ENCODE data around the gene GABRB1. TPM values are rescaled to one million over a fixed set of nuclear protein-coding genes. Genes with fewer than 3 reads are reported as not detected.

GABRB1 gene
- total RNA-seq, 1 donor from 2014 or later = 0.69 TPM

DNA sequence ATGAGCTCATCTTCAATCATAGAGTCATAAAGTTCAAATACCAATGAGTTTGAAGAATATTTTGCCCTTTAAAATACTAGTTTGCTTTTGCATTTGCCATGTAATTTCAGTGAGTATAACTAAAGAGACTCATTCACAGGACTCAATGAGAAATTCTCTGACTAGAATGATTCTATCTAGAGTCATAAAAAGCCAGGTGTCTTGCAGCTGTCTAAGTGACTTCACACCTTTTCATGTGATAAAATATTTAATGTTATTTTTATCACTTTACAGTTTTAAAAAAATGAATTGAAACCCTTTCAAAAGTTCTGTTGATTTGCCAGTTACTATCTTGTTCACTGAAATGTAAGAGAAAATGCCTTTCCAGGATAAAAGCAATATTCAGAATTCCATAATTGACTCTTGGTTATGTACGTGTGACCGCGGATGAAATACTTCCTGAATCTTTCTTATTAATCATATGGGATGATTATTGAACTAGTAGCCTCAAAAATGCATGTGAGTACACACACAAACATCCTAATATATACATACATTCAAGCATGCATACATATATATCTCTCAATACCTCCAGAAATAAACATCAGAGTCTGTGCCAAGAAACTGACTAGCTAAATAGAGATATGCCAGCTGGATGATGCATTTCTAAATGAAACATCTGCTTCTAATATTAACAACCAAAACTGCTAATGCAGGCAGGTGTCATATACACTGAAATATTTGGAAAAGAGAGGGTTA is 87.0 kb downstream of the GABRB1 start:
- no peak for DNase-seq

DNA sequence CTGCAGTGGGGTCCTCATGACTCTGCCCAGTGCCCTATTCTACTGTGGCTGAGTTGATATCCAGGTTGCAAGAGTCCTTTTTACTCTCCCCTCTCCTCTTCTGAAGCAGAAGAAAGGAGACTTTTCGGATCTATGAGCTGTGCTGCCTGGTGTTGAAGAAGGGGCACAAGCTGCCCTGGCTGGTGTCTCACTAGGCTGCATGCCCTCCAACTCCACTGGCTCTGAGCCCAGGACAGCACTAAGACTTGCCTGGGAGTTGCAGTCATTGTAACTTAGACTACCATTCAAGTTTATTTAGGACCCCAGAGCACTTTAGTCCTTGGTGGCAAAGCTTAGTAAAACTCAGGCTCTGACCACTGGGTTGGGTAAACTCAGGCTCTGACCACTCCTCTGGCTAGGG is 89.4 kb downstream of the GABRB1 start:
- no peak for DNase-seq

DNA sequence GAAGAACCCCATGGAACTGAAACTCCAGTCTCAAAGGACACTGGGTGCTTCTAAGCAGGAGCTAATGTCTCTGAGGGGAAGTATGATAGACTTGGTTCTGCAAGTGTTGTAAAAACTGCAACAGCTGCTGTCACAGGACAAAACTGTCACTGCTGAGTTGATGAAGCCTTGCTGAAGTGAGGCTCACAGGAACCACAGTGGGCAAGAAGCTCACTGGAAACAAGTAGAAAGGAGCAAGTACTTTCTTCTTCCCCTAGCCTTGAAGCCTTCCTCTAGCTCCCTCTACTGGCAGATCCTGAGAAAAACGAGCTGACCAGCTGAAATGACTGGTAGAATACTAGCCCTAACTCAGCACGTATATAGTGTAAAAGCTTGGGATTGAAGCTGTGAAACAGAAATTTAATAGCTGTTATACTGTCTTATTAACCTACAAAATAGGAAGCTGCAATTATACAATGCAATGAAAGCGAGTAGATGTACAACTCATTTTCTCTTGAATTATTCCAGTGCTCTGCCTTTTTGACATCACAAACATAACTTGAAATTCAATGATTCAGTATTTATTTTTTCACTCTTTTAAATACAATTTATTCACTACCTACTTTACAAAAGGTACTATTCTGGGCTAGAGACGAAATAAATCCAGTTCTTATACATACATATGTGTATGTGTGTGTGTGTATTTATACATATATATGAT is 91.4 kb downstream of the GABRB1 start:
- DNase-seq = peak; percentile 6

DNA sequence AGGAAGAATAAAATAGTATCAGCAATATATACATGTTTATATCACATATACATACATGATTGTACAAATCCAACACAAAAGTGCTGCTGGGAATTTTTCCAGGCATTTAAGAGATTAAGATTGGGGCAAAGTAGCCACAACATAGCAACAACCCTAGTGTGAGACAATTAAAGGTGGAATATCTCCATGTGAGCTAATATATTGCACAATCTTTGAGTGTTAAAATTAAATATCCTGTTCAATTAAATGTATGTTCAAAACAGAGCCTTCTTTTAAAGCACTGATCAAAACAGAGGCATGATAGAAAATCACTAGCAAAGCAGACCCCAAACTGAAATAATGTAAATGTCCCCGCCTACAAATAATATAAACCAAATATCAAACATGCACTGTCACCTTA is 97.6 kb downstream of the GABRB1 start:
- no peak for DNase-seq

DNA sequence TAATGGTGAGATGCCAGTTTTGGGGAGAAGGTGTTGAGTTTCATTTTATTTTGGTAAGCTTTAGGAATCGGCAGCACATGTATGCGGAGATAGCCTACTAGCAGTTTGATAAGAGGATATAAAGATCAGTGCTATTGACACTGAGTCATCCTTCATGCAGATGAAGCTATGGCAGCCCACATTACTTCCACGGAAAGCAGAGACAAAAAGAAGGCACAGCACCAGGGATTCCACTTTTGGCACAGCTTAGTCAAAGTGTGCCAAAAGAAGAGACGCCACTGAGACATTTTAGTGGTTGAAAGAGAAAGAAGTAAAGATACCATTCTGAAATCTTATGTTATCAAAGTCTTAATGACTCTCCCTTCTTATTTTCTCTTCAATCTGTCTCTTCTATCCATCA is 103.8 kb downstream of the GABRB1 start:
- DNase-seq = no peak

DNA sequence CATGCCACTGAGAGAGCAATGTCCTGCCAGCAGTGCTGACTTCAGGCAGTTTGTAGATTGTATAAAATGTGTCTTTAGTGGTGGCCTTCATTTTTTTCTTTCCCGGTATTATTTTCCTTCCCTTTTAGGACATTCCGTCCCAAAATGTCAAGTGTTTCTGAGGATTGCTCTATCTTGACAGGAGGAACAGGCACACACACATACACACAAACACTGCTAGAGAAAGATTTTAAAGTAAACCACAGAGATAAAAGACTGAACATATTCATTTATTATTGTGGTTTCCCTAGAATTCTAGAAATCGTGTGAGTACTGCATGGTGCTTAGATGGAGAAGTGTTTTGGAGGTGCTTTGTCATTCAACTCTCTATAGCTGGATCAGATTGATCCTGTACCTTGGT is 111.9 kb downstream of the GABRB1 start:
- no peak for DNase-seq

DNA sequence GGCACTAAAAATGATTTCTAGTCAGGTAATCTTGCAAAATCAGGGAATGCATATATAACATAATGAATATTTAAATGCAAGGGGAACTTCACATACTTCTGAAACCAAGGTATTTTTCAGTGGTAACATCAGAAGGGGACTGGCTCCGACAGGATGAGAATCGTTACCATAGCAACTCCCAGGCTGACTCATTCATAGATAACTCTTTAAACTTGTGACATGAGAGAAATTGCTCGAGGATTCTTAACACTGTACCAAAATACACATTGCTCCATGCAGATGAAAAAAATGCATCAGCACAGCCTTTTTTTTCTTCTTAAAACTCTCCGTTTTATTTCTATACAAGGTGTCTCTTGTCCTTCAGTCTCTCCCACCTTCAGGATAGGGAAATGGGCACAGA is 114.3 kb downstream of the GABRB1 start:
- no peak for DNase-seq

DNA sequence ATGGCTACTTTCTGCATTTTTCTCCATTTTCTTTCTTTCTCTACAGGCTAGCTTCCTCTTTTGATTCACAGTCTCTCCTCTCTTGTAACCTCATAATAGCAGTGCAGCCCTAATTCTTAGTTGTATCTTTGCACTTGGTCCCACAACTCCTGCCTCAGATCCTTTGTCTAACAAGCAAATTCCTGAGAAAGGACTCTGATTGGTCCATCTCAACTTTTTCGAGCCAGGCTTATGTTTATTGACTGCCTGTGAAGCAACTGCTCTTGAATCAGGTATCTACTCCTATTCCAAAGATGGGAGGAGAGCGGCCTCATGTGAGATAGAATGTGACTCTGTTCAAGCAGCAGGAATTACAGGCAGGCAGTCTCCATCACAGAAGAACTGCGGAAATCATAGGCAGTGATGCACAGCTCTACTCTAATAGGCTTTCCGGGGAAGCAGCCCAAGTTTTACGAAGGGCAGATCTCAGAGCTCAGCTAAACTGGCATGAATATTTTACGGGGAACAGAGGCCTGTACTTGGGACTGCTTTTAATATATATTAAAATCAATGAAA is 123.5 kb downstream of the GABRB1 start:
- no peak for DNase-seq

DNA sequence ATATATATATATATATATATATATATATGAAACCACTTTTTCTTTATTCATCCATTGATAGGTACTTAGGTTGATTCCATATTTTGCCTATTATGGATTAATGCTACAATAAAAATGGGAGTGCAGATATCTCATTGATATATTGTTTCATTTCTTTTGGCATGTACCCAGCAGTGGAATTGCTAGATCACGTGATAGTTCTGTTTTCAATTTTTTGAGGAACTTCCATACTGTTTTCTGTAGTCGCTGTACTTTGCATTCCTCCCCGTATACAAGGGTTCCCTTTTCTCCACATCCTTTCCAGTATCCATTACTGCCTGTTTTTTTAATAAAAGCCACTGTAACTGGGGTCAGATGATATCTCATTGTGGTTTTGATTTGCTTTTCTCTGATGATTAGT is 124.6 kb downstream of the GABRB1 start:
- DNase-seq = no peak

DNA sequence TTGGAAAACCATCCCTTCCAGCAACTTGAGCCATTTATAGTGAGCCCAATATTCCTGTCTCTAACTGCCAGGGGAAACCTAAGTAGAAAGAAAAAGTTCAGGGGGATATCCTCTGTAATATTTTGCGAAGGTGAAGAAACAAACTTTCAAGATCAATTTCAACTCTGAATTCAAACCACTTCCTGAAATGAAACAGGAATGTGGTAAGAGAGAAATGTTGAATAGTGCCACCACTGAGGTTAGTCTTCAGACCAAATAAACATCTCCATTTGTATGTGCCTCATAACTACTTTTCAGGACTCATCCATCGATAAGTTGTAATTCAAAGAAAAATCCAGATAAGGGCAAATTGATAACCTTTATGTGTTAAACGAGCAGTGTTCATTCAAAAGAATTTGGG is 128.7 kb downstream of the GABRB1 start:
- DNase-seq = no peak

DNA sequence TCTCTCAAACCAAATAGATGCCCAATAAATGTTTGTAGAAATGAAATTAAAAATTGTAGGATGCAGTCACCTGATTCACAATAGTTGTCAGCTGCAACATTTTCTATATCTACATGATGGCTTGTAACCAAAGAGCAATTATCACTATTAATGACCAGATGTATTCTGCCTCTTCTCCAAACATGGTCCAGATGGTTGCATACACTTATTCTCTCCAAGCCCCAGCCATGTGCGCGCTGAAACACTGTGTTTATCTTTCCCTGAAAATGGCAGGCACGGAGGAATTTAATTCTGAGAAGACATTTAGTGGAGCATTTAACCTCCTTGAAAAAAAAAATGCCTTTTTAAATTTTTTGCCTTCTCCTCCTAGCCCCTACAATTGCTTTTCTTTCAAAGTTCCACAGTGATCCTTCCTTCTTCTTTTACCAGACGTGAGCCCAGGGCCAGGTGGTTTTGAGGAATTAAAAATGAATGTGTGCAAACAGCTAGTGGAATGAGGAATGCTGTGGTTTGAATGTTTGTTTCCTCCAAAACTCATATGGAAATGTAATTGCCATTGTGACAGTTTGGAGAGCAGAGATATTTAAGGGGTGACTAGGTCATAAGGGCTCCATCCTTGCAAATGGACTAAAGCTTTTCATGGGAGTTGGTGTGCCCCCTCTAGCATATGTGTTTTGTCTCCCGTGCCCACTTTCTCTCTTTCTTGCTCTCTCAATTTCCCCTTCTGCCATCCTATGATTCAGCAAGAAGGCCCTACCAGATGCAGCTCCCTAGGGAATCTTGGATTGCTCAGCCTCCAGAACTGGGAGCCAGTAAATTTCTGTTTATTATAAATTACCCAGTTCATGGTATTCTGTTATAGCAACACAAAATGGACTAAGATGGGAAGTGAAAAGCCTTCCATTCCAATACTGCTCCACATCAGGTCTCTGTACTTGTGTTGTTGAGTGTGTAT is 136.0 kb downstream of the GABRB1 start:
- DNase-seq = no peak

DNA sequence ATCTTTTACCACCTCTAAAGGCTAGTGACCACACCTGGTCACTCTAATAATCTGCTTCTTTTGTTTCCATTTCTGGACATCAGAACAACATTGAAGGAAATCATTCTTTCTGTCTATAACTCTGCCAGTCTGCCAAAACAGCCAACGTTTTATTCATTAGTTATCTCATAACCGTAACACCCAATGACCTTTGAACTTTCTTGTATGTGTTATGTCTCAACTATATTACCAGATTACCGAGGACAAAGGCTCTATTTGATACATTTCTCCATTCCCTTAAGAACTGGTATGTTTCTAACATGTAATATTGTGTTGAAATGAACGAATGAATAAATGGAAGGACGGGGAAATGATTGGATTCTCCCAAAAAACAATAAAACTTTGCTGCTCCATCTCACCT is 152.7 kb downstream of the GABRB1 start:
- no peak for DNase-seq

DNA sequence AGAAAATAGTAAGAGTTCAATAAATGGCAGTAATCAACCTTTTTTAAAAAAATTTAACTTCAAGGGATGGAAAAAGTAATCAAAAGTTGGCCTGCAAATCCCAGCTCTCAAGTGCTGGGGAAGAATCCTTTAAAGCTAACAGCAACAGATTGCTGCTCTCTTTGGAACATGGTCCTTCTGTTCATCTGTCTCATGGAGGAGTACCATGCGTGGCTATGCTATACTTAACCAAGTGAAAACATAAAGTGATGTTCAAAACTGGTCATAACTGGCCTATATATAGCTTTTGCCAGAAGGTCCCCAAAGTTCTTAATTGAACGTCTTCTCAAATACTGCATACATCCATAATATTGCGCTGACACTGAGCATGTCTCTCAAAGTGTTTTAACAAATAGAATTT is 154.4 kb downstream of the GABRB1 start:
- no peak for DNase-seq

DNA sequence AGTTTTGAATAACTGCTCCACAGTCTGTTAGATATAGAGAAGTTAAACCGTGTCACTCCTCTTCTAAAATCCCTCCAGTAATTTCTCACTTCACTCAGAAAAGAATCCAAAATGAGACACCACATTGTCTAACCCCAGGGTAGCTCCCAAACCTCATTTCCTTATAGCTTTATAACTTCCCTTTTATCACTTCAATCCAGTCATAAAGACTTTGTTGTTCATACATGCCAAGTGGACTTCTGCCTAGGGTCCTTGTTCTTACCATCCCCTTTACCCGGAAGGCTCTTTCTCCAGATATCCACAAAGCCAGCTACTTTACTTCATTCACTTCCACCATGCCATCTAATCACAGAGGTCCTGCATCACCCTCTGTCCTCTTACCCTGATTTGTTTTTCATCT is 156.2 kb downstream of the GABRB1 start:
- DNase-seq = no peak

DNA sequence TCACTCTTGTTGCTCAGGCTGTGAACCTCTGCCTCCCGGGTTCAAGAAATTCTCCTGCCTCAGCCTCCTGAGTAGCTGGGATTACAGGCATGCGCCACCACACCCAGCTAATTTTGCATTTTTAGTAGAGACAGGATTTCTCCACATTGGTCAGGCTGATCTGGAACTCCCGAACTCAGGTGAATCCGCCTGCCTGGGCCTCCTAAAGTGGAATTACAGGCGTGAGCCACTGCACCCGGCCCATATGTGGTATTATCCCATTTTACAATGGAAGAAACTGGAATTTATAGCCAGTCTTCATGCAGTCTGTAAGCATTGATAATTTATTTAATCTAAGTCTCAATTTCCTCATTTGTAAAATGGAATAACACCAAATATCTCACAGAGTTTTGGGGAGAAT is 161.8 kb downstream of the GABRB1 start:
- no peak for DNase-seq

DNA sequence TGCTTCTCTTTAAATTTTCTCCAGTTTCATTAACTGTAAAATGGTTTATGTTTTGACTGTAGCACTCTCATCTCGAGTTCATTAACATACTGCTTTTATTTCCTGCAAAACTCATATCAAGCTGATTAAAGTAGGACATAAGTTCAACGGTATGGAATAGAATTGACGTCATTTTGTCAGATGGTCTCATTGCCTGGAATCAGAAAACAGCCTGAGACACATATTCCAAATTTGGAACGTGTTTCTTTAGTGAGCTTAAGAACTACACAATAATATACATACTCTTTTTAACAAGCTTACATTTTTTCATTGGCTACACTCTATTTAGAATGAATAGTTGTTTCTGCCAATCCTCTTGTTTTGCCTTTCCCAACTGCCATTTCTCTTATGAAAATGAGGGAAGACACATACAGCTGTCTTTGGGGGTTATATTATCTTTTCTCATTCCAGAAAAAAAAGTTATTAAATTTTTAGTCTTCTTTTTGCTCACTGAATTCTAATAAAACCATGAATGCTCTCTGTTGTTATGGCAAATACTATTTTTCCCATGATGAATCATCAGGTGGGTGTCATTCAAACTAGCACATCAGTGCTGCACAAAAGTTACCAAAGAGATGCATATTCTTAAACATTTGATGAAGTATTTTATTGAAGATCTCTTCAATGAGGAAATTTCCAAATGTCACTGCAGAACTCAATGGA is 162.8 kb downstream of the GABRB1 start:
- DNase-seq = no peak

DNA sequence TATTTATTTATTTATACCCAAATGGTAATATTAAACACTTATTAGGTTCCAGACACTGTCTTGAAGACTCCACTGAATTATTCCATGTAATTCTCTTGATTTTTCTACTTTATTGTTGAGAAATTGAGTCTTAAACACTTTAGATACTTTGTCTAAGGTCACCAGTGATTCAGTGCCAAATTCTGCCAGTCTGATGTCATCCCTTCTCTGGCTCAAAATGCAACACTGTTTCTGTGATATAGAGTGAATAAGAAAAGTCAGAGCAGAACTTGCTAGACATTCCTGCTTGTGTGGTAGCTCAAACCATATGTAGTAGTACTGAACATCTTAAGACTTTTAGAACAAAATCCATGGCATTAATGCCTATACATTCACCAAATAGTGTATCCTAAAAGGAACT is 164.3 kb downstream of the GABRB1 start:
- DNase-seq = no peak

DNA sequence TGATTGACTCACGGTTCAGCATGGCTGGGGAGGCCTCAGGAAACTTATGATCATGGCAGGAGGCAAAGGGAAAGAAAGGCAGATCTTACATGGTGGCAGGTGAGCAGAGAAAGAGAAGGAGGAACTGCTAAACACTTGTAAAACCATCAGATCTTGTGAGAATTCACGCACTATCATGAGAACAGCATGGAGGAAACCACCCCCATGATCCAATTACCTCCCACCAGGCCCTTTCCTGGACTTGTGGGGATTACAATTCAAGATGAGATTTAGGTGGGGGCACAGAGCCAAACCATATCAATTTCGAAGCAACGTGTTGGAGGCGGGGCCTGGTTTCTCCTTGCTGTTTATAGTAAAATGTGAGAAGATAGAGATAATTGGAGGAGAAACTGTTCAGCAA is 167.4 kb downstream of the GABRB1 start:
- DNase-seq = no peak

DNA sequence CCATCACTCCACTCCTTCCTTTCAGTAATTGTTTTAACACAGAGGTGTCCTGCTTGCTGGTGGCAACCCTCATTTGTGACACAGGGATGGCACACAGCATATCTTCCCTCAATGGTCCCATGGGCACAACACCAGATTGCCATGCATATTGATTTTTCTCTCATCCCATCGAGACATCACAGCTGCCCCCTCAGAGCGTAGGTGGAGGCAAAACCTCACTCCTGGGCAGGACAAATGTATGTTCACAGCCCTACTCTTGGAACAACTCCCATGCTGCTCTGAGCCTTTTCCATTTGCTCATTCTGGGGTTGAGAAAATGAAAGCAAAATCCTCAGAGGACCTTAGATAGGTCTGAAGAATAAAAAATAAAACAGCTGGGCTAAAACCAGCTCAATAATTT is 172.2 kb downstream of the GABRB1 start:
- DNase-seq = no peak

DNA sequence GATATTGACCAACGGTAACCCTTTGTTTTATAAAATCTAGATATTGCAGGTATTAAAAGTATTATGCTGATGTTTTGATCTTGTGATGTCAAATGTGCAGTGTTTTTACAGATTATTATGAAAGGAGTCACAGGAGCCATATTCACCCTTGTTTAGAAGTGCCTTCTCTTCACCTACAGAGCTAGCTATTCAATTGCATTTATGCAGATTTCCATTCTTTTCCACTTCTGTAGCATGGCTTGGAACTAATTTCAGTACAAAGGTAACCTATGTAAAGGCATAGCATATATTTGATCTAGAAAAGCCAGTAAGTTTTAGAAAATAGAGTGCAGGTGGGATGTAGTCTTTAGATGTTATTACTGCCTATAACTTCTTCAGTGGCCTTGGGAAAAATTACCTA is 176.2 kb downstream of the GABRB1 start:
- DNase-seq = no peak

DNA sequence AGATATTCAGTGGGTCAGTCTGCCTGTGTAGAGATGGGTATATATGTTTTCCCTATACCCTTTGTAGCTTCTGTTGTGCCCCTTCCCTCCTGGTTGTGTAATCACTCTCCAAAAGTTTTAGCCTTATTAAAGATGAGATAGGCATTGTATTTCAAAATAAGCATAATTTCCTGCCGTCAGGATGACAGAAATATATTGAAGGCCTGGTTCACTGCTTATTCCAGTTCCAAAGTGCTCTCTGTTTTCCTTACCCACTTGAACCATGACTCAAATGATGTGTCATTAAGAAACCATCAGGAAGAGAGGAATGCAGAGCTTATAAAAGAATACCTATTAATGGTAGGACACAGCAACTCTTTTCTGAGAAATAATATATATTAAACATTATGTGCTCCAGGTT is 178.5 kb downstream of the GABRB1 start:
- DNase-seq = no peak

DNA sequence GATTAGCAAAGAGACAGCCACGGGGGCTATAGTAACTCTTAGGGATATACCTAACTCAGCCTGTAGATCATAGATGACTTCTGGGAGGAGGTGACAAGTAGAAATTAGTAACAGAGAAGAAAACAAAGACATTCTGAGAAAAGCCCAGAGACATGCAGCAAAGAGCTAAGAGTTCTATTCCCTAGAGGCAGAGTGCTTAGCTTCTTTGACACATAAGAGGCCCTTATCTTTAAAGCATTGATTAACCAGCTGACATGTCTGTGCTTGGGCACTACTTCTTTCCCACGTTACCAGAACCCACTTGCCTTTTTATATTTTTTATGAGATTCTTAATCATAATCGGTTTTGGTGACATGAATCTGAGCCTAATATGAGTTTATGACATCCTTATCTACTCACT is 179.5 kb downstream of the GABRB1 start:
- DNase-seq = no peak
